T-helper 1 cell treated with Interleukin-12 subunit alpha and Interleukin-12 subunit beta and Interleukin-4 antibody, amounts not matched to agents 30 ng/mL and 1 ng/mL, for 36 hours (primary cell): Measurements from ENCODE around the gene TNFAIP3. TPM values are rescaled to one million over a fixed set of nuclear protein-coding genes. Genes with fewer than 3 reads are reported as not detected.
"Not testable (repeated sequence)": the region's sequence is repeated elsewhere in the genome, so short reads cannot be mapped to it uniquely, and the experiment has no call there.

ENCODE experiments used
- intact Hi-C: fragments of 100-400 bp; cut with micrococcal nuclease; formaldehyde crosslinking; loops from one replicate; pipeline ENCODE4 v1.15.1; 2024
- total RNA-seq: library from RNA; stranded (reverse); gene quantifications from 2 replicates; pipeline ENCODE4 v1.2.3, GENCODE V29; 2022

TNFAIP3 gene
- total RNA-seq, 1 donor from 2014 or later: 184 TPM

GRCh38 chr6:137843211-137843610 is 23.8 kb upstream of the TNFAIP3 start:
- intact Hi-C loops: no loop called here

GRCh38 chr6:137844327-137844726 is 22.7 kb upstream of the TNFAIP3 start:
- intact Hi-C loops: not testable (repeated sequence)

GRCh38 chr6:137844773-137845172 is 22.3 kb upstream of the TNFAIP3 start:
- intact Hi-C loops: not testable (repeated sequence)

DNA sequence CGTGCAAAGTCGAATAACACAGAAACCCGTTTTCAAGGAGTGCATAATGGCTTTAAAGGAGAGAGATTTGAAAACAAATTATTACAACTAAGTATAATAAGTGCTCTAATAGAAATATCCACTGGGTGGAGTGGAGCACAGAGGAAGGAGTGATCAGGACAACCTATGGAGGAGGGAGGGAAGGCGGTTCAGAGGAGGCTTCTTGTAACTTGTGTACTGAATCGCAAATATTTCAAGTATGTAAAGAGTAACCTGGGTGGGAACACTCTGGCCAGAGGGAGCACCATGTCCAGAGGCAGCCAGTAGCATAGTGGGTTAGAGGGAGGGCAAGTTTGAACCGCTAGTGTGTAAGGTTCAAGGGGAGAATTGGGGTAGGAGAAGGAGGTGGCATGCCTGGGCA is 21.6 kb upstream of the TNFAIP3 start:
- intact Hi-C loops: no loop called here

- intact Hi-C loops: no loop called here
Observed at GRCh38 chr6:137846274-137846673, 20.8 kb upstream of the TNFAIP3 start.

DNA sequence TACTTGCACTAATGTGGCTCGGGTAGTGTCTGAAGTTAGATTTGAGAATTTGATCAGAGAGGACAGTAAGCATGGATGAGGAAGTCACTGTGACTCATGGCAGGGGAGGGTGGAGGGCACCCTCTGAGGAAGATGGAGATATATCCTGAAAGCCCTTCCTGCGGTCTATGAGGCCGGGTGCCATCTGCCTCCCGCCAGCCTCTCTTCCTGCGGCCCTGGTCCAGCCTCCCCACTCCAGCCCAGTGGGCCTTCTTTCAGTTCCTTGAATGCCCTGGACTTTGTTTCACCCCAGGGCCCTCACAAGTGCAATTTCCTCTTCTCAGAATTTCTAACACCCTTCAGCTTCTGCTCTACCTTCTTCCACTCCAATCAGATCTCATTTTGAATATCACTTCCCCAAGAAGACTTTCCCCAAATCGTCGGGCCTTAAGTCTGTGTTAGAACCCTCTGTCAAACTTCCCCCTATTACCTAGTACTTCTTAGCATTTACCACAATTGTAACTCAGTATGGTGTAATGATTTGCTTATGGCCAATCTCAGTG is 20.2 kb upstream of the TNFAIP3 start:
- intact Hi-C loops: no loop called here

GRCh38 chr6:137847748-137848147 is 19.3 kb upstream of the TNFAIP3 start:
- intact Hi-C loops: no loop called here

DNA sequence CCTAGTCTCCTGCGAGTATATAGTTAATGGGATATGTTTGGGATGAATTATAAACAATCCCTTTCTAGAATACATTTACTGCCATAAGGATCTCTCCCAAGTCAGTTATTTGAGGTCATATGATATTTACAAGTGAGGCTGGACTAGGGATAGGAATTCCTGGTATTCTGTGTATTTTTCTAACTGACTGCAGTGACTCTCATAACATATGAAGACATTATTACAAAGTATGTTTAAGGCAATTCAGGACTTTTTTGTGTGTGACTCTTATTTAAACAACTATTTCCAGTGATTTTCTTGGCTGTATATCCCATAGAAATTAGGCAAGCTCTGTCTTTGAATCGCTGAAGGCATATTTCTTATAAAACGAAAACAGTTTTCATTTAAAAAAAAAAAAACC is 18.4 kb upstream of the TNFAIP3 start:
- intact Hi-C loops: no loop called here

DNA sequence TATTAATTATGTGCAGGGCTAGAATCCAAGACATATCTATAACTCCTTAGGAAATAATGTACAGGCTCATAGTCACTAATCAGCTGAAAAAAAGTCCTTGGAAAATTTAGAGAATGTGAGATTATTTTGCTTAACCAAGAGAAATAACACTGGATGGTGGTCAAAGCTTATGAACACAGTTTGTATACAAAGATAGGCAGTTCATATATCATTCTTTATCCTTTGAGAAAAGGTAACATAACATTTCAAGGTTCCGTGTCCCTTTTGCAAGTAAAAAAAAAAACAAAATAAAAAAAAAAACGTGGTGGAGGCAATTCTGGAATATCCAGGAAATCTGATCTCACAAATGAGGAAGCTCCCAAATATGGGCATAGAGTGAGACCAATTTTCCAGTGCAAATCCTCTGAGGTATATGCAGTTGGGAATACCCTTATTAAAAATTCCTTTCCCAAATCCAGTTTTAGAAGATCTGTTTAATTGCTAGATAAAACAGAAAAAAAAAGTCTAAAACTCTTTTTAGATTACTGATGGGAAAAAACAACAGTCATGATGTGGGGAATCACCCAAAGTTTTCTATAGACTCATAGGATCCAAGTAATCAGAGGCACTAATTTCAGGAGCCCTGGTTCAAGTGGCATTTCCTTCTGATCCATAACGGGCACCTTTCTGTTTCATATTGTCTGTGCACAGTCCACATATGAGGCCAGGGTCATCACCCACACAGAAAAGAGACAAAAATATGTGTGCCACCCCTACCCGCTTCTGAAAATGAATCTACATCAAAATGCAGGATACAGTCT is 17.7 kb upstream of the TNFAIP3 start:
- intact Hi-C loops: no loop called here

DNA sequence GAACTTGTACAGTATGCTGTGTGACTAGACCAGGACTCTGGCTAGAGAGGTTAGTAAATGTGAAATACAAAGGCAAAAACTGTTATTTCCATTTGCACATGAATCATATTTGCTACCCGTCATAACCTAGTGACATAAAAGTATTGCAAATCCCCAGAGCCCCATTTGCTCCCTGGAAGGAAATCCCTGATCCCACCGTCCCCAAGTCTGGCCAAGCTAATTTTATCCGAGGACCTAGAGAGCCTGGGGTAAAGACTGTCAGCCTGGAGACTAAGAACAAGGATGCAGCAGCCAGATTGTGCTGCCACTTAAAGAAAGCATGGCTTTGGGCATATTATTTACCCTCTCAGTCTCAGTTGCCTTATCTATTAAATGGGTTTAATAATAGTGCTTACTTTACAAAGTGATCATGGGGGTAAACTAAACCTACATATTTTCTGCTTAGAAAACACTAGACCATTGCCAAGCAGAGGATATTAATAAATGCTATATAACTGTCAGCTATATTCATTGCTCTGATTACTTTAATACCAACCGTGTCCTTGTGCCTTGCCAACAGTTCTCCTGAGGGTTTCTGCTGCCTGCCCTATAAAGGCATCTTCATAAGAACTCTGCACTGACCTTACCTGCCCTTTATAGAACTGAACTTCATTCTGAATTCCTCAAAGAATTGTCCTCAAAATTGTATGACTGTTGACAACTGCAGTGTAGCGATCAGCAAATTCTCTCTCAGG is 16.9 kb upstream of the TNFAIP3 start:
- intact Hi-C loops: no loop called here

DNA sequence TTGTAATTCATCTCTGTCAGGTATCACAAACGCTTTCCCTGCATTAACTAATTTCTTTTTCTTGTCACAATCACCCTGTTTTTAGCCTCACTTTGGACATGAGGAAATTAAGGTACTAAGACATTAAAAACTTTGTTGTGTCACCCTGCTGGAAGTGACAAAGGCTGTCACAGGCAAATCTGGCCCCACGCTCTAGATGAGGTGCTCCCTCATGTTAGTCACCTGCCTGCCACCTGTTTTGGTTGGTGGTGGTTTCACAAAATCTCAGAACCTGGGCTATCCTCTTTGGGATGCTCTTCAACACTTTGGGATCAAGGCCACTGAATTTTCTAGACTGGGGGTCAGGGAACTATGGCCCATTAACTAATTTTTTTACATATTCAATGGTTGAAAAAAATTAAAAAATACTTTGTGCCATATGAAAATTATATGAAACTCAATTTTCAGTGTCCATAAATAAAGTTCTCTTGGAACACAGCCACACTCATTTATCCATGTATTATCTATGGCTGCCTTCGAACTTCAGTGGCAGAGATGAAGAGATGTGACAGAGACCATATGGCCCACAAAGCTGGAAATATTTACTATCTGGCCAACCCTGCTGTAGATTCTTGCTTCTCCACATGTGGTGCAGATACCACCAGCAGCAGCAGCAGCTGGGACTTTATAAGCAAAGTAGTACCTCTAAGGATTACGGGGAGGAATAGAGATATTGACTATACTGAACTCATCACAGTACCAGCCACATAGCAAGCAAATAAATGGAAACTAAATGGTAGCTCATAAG is 16.1 kb upstream of the TNFAIP3 start:
- intact Hi-C loops: no loop called here

GRCh38 chr6:137851669-137852068 is 15.4 kb upstream of the TNFAIP3 start:
- intact Hi-C loops: no loop called here

GRCh38 chr6:137852346-137852745 is 14.7 kb upstream of the TNFAIP3 start:
- intact Hi-C loops: no loop called here

DNA sequence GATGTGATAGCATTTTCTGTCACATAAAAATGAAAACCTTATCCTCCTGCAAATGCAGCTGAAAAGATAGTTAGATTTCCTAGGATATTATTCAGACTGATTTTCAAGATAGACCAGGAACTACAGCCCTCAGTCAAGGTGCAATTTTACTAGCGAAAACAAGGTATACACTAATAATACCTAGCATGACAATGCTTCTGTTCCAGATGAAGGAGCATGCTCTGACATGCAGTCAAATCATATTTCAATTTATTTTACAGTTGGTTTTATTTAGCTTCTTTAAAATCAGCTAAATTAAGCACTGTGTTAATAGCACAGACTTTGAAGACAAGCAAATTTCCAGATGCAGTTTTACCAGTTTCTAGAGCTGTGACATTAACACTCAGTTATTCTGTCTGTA is 14.2 kb upstream of the TNFAIP3 start:
- intact Hi-C loops: no loop called here

GRCh38 chr6:137853569-137854213 is 13.4 kb upstream of the TNFAIP3 start:
- intact Hi-C loops: no loop called here

- intact Hi-C loops: no loop called here
Observed at GRCh38 chr6:137856138-137856898, 10.7 kb upstream of the TNFAIP3 start.

- intact Hi-C loops: no loop called here
Observed at GRCh38 chr6:137859025-137859424, 8.0 kb upstream of the TNFAIP3 start.

DNA sequence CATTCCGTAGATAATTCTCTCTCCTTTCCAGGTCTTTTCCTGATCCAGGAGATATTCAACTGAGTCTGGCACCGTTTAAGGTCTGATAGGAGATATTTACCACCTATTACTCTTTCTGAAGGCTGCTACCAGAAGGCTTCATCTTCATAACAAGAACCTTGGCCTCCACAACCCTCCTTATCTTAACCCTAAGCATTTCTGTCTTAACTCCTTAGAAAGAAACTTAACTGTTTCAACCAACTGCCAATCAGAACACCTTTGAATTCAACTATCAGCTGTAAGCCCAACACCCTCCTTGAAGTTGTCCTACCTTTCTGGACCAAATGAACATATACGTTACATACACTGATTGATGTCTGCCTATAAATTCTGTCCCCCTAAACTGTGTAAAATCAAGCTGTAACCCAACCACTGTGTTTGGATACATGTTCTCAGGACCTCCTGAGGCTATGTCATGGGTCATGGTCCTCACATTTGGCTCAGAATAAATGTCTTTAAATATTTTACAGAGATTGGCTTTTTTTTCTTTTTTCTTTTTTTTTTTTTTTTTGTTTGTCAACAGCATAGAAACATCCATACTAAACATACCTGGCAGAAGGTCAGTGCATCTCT is 6.6 kb upstream of the TNFAIP3 start:
- intact Hi-C loops: no loop called here

DNA sequence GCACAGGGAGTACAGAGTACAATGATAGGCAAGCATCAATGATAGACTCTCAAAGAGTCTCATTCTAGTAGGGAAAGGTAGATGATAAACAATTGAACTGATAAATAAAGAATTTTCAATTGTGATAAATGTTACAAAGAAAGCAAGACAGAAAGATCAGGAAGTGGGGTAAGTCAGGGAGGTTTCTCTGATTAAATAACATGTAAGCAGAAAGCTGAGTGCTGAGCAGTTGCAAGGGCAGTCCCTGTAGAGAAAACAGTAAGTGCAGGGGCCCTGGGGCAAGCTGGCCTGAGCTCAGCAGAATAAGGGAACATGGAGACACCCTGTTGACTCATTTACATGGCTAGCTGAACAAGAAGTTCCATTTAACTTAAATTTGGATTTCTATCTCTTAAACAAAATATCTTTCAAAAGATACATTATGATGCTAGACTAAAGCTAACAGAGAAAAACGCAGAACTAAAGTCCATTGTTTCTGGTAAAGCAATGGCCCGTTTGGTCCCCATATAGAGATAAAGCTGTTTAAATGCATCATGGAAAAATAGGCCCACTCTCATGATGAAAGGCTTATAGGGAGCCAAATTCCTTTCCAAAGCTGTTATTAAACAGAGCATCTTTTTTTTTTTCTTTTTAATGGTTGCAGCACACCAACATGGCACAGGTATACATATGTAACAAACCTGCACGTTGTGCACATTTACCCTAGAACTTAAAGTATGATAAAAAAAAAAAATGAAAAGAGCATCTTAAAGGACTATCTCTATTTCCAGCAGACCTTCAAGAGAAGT is 5.3 kb upstream of the TNFAIP3 start:
- intact Hi-C loops: no loop called here
